Upper lobe of left lung (tissue), 6 donors: ENCODE measurements around the gene CCDC88A. TPM values are rescaled to one million over a fixed set of nuclear protein-coding genes. Genes with fewer than 3 reads are reported as not detected.
A peak's percentile ranks its signal among the peaks of the same experiment; 100 is the strongest.

Source experiments
- ATAC-seq, 2 donors: fragments of 200-7000 bp; cut with Tn5 transposase; one replicate each; pipeline ENCODE4 v1.9.1; 2022; ENCODE audit warnings: mild to moderate bottlenecking in 2 of 2, moderate library complexity in 2 of 2; ENCODE audit not compliant: low FRiP score in 2 of 2
- DNase-seq, 2 donors: peaks; one replicate each; pipeline ENCODE4 v3.0.0-alpha.2; 2019 to 2020
- H3K27ac ChIP-seq, 4 donors: fragments of 200-600 bp; sonication (generic); one replicate each; pipeline ENCODE4 v1.5.1; 2016 to 2019
- H3K27me3 ChIP-seq, 4 donors: fragments of 200-600 bp; sonication (generic); one replicate each; pipeline ENCODE4 v1.5.1; 2017 to 2019
- H3K36me3 ChIP-seq, 4 donors: fragments of 200-600 bp; sonication (generic); one replicate each; pipeline ENCODE4 v1.5.1; 2016 to 2019
- H3K4me1 ChIP-seq, 4 donors: fragments of 200-600 bp; sonication (generic); one replicate each; pipeline ENCODE4 v1.5.1; 2018 to 2019
- H3K4me3 ChIP-seq, 4 donors: fragments of 200-600 bp; sonication (generic); one replicate each; pipeline ENCODE4 v1.5.1; 2017 to 2019; ENCODE audit warnings: mild to moderate bottlenecking in 2 of 4, moderate library complexity in 1 of 4
- H3K9me3 ChIP-seq, 4 donors: fragments of 200-600 bp; sonication (generic); one replicate each; pipeline ENCODE4 v1.5.1; 2018 to 2019
- CTCF ChIP-seq, 6 experiments: fragments of 450-650 bp in 4 of 6; fragments of 200-600 bp in 2 of 6; sonication (generic) in 2 of 6; IDR thresholded peaks; one replicate each; pipeline ENCODE4 v1.5.1; 2016 to 2019; ENCODE audit warnings: antibody characterized with exemption in 6 of 6
- EP300 ChIP-seq, 4 donors: sonication (generic); formaldehyde crosslinking; IDR thresholded peaks; one replicate each; pipeline ENCODE4 v1.5.1; 2017; ENCODE audit warnings: antibody characterized with exemption in 4 of 4, control low read depth in 2 of 4
- POLR2A ChIP-seq, 4 donors: fragments of 450-650 bp; IDR thresholded peaks; one replicate each; pipeline ENCODE4 v1.5.1; 2016 to 2017; ENCODE audit warnings: antibody characterized with exemption in 4 of 4, mild to moderate bottlenecking in 2 of 4
- POLR2AphosphoS5 ChIP-seq, 2 donors: sonication (generic); formaldehyde crosslinking; IDR thresholded peaks; one replicate each; pipeline ENCODE4 v1.5.1; 2017; ENCODE audit warnings: antibody characterized with exemption in 2 of 2
- WGBS, 2 donors: methylation state at CpG; one replicate each; pipeline ENCODE4 v1.1.5; 2017 to 2018; 5-methylcytosine and 5-hydroxymethylcytosine counted together
- total RNA-seq, 6 donors: library from RNA; depleted of rRNA in 4 of 6; stranded (reverse); fragments of >200 nt in 4 of 6; gene quantifications; one replicate each; pipeline versions ENCODE4 v1.1.0 to v1.2.1, GENCODE V29; 2016 to 2021
- donor health status: DM: no; HTN: no; CAD: no; lungs with moderate emphysema.
- donor health status: DM: no; HTN: yes; CAD: no; lungs with severe emphysema.

Gene CCDC88A
- total RNA-seq, 6 donors from 2014 or later, result 66.7 to 128 (median 91.2) TPM

DNA sequence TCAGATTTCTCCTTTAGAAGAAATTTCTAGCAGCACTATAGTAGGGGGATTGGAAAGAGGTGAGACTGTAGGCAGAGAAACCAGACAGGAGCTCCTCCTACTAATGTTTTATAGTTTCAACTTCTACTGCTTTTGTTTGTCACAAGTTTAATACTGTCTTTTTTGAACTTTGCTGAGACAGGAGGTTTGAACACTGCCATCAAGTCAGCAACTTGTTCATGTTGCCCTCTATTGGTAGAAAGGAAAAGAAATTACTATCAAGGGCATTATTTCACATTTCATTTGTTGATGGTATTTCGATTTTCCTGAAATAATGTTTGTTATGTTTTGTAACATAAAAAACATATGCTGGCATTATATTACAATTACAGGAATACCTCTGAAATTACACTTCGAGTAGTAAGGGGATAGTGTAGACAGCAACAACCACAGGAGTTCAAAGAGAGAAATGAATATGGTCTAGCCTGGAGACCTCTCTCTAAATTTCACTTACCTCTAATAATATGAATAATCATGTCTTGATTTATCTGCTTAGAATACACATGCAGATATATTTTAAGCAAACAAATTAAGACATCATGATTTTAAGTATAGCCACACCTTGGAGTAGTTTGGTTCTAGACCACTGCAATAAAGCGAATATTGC is 12.4 kb upstream of the CCDC88A start:
- no peak for DNase-seq
- H3K9me3 ChIP-seq, result no peaks in the 10 kb centered on the region
- H3K27me3 ChIP-seq, result no peaks in the 10 kb centered on the region
- 34 to 46% methylated on average over 3 of the region's 3 CpGs for WGBS, 2 donors
- H3K4me3 ChIP-seq, result no peak overlapping the region
- no peaks in the 10 kb centered on the region for H3K36me3 ChIP-seq
- TF ChIP-seq CTCF (IDR thresholded peaks at IDR 0.05) (peak; percentile 31 to 62 (median 51)), EP300 (IDR thresholded peaks at IDR 0.05) (no peak)
- H3K4me1 ChIP-seq, result peaks cover 0 to 6% (median 0%) of the 10 kb centered on the region in 4 donors
- H3K27ac ChIP-seq, result no peak overlapping the region
- ATAC-seq, result peak in 1 of 2 donors; percentile 71

GRCh38 chr2:55430211-55430975 is 10.7 kb upstream of the CCDC88A start:
- Histone ChIP-seq H3K27me3 (no peaks in the 10 kb centered on the region), H3K4me1 (peaks cover 0 to 10% (median 5%) of the 10 kb centered on the region in 4 donors), H3K9me3 (no peaks in the 10 kb centered on the region), H3K27ac (no peak overlapping the region), H3K4me3 (no peak overlapping the region), H3K36me3 (no peaks in the 10 kb centered on the region)
- WGBS, 2 donors, result 71 to 77% methylated on average over 3 of the region's 3 CpGs
- DNase-seq, result no peak
- no peak for ATAC-seq
- TF ChIP-seq POLR2AphosphoS5 (IDR thresholded peaks at IDR 0.05) (no peak), EP300 (IDR thresholded peaks at IDR 0.05) (no peak), CTCF (IDR thresholded peaks at IDR 0.05) (no peak), POLR2A (IDR thresholded peaks at IDR 0.05) (no peak)

DNA sequence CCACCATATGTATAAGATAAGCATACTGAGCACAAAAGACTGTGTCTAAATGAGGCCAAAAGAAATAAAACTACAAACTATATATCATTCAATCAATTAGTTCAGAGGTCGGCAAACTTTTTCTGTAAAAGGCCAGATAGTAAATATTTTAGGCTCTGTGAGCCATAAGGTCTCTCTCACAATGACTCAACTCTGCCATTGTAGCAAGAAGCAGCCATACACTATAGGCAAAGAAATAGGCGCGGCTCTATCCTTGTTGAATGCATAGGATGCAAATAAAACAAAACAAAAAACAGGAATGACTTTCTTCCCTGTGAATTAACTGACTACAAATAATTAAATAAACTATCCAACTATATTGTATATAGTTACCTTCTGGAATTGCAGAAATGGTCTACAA is 8.6 kb upstream of the CCDC88A start:
- TF ChIP-seq POLR2A (IDR thresholded peaks at IDR 0.05) (no peak), POLR2AphosphoS5 (IDR thresholded peaks at IDR 0.05) (no peak), CTCF (IDR thresholded peaks at IDR 0.05) (no peak), EP300 (IDR thresholded peaks at IDR 0.05) (no peak)
- no peak for ATAC-seq
- DNase-seq, result no peak
- H3K36me3 ChIP-seq, result no peaks in the 10 kb centered on the region
- H3K4me1 ChIP-seq, result peaks cover 0 to 14% (median 8%) of the 10 kb centered on the region in 4 donors
- WGBS, 2 donors, result 91 to 96% methylated on average over 3 of the region's 3 CpGs
- H3K9me3 ChIP-seq, result no peaks in the 10 kb centered on the region
- H3K27me3 ChIP-seq, result no peaks in the 10 kb centered on the region
- H3K27ac ChIP-seq, result no peak overlapping the region
- no peak overlapping the region for H3K4me3 ChIP-seq

- H3K27me3 ChIP-seq, result no peaks in the 10 kb centered on the region
- H3K36me3 ChIP-seq, result no peaks in the 10 kb centered on the region
- H3K9me3 ChIP-seq, result no peaks in the 10 kb centered on the region
- peak; percentile 76 to 86 for ATAC-seq
- 32 to 56% methylated on average over 3 of the region's 3 CpGs for WGBS, 2 donors
- peaks cover 6 to 10% (median 8%) of the 10 kb centered on the region in 4 donors for H3K4me1 ChIP-seq
- peak overlapping the region in 2 of 4 donors; percentile 34 to 68 for H3K27ac ChIP-seq
- no peak overlapping the region for H3K4me3 ChIP-seq
- DNase-seq, result peak in 1 of 2 donors; percentile 34
- TF ChIP-seq POLR2AphosphoS5 (IDR thresholded peaks at IDR 0.05) (peak in 1 of 2 donors; percentile 42), CTCF (IDR thresholded peaks at IDR 0.05) (no peak), EP300 (IDR thresholded peaks at IDR 0.05) (peak in 1 of 4 donors; percentile 65), POLR2A (IDR thresholded peaks at IDR 0.05) (peak in 1 of 4 donors; percentile 27)
These were observed 5.8 kb upstream of the CCDC88A start for GRCh38 chr2:55425431-55425831.
